HEK293 (cell line): ENCODE measurements around the gene ZNF438.

Experiments used
- CTCF ChIA-PET: fragments of 350-600 bp; formaldehyde crosslinking; extraction: SDS; loops from one replicate; lab custom pipeline; 2021; ENCODE audit warnings: antibody characterized with exemption; lab: Yijun Ruan, JAX
- POLR2A ChIA-PET: fragments of 300-600 bp; formaldehyde crosslinking; extraction: SDS; loops from one replicate; lab custom pipeline; 2020; ENCODE audit warnings: antibody characterized with exemption, inconsistent platforms; lab: Yijun Ruan, JAX
- H3K27ac ChIP-seq: fragments of 200-500 bp; sonication (Bioruptor generic); 2 replicates; pipeline ENCODE4 v1.5.1; 2014; ENCODE audit warnings: low read depth, low read length, control low read depth, inconsistent platforms; ENCODE audit errors: extremely low read depth
- H3K36me3 ChIP-seq, 2 experiments: fragments of 200-500 bp in 1 of 2; sonication (Bioruptor generic) in 1 of 2; 1 replicate in 1 of 2; 2 replicates in 1 of 2; pipeline ENCODE4 v1.5.1; 2014 to 2017; ENCODE audit warnings: inconsistent platforms in 2 of 2, low read length in 2 of 2; ENCODE audit not compliant: control insufficient read depth in 2 of 2, insufficient read depth in 1 of 2
- H3K4me1 ChIP-seq: fragments of 200-500 bp; sonication (Bioruptor generic); 2 replicates; pipeline ENCODE4 v1.5.1; 2014; ENCODE audit warnings: mild to moderate bottlenecking, low read length, inconsistent platforms; ENCODE audit not compliant: control insufficient read depth, insufficient read depth
- H3K4me3 ChIP-seq: 2 replicates; pipeline ENCODE4 v1.5.1; 2011; ENCODE audit warnings: low read depth, mild to moderate bottlenecking, control low read depth, low read length, moderate library complexity
- H3K9me3 ChIP-seq: fragments of 200-500 bp; sonication (Bioruptor generic); 2 replicates; pipeline ENCODE4 v1.5.1; 2014; ENCODE audit warnings: low read depth, low read length, inconsistent platforms; ENCODE audit not compliant: control insufficient read depth, insufficient read depth
- ATF2 ChIP-seq: fragments of 450-650 bp; formaldehyde crosslinking; IDR thresholded peaks from 2 replicates; pipeline ENCODE4 v1.5.1; 2016; ENCODE audit warnings: missing biosample characterization, missing genetic modification characterization, low read depth
- GLI2 ChIP-seq: fragments of 450-650 bp; formaldehyde crosslinking; IDR thresholded peaks from 2 replicates; pipeline ENCODE4; 2017; ENCODE audit warnings: missing biosample characterization, missing genetic modification characterization, low read depth, borderline replicate concordance
- PRDM4 ChIP-seq: fragments of 450-650 bp; formaldehyde crosslinking; IDR thresholded peaks from 2 replicates; pipeline ENCODE4 v1.5.1; 2017; ENCODE audit warnings: missing biosample characterization, missing genetic modification characterization
- SALL2 ChIP-seq: fragments of 450-650 bp; formaldehyde crosslinking; IDR thresholded peaks from 2 replicates; pipeline ENCODE4 v1.5.0; 2017; ENCODE audit warnings: missing biosample characterization, mild to moderate bottlenecking, missing genetic modification characterization, borderline replicate concordance
- YY2 ChIP-seq: fragments of 450-650 bp; formaldehyde crosslinking; IDR thresholded peaks from 2 replicates; pipeline ENCODE4 v1.5.1; 2016; ENCODE audit warnings: missing biosample characterization, missing genetic modification characterization
- ZBTB1 ChIP-seq: fragments of 450-650 bp; formaldehyde crosslinking; IDR thresholded peaks from 2 replicates; pipeline ENCODE4 v1.5.1; 2016; ENCODE audit warnings: missing biosample characterization, missing genetic modification characterization
- ZBTB11 ChIP-seq: fragments of 450-650 bp; formaldehyde crosslinking; conservative IDR thresholded peaks from 2 replicates; pipeline ENCODE4 v1.5.1; 2016; ENCODE audit warnings: low read depth, missing biosample characterization, missing genetic modification characterization
- ZBTB48 ChIP-seq: fragments of 450-650 bp; formaldehyde crosslinking; IDR thresholded peaks from 2 replicates; pipeline ENCODE4 v1.5.1; 2016; ENCODE audit warnings: missing biosample characterization, missing genetic modification characterization
- ZFHX2 ChIP-seq: fragments of 450-650 bp; formaldehyde crosslinking; conservative IDR thresholded peaks from 2 replicates; pipeline ENCODE4 v1.5.1; 2016; ENCODE audit warnings: missing biosample characterization, missing genetic modification characterization
- ZNF138 ChIP-seq: fragments of 450-650 bp; formaldehyde crosslinking; IDR thresholded peaks from 2 replicates; pipeline ENCODE4 v1.5.1; 2016; ENCODE audit warnings: missing biosample characterization, missing genetic modification characterization, borderline replicate concordance
- ZNF211 ChIP-seq: fragments of 450-650 bp; formaldehyde crosslinking; IDR thresholded peaks from 2 replicates; pipeline ENCODE4 v1.5.1; 2016; ENCODE audit warnings: low read depth, missing biosample characterization, missing genetic modification characterization
- ZNF280C ChIP-seq: fragments of 450-650 bp; formaldehyde crosslinking; IDR thresholded peaks from 2 replicates; pipeline ENCODE4 v1.5.1; 2016; ENCODE audit warnings: missing biosample characterization, missing genetic modification characterization
- ZNF292 ChIP-seq: fragments of 450-650 bp; formaldehyde crosslinking; IDR thresholded peaks from 2 replicates; pipeline ENCODE4 v1.5.1; 2016; ENCODE audit warnings: low read depth, missing biosample characterization, missing genetic modification characterization, borderline replicate concordance
- ZNF311 ChIP-seq: fragments of 450-650 bp; formaldehyde crosslinking; IDR thresholded peaks from 2 replicates; pipeline ENCODE4 v1.5.1; 2017; ENCODE audit warnings: missing biosample characterization, missing genetic modification characterization, borderline replicate concordance
- ZNF580 ChIP-seq: fragments of 450-650 bp; formaldehyde crosslinking; IDR thresholded peaks from 2 replicates; pipeline ENCODE4 v1.5.1; 2016; ENCODE audit warnings: missing biosample characterization, missing genetic modification characterization
- ZNF596 ChIP-seq: fragments of 450-650 bp; IDR thresholded peaks from 2 replicates; pipeline ENCODE4 v1.5.0; 2018; ENCODE audit warnings: missing biosample characterization, mild to moderate bottlenecking, missing genetic modification characterization, moderate library complexity
- TF ChIP-seq, protein P1 (sequence below): fragments of 450-650 bp; formaldehyde crosslinking; IDR thresholded peaks from 2 replicates; pipeline ENCODE4 v1.5.1; 2016; ENCODE audit warnings: missing biosample characterization, missing genetic modification characterization
- TF ChIP-seq, protein P2 (sequence below): fragments of 450-650 bp; formaldehyde crosslinking; IDR thresholded peaks from 2 replicates; pipeline ENCODE4 v1.5.1; 2016; ENCODE audit warnings: missing biosample characterization, missing genetic modification characterization, borderline replicate concordance

The ZNF438 gene

GRCh38 chr10:30877111-30877510 is 154.6 kb downstream of the ZNF438 start:
- ChIA-PET CTCF (no interaction called here), POLR2A (no interaction called here)
- H3K4me3 ChIP-seq, result no peak overlapping the region
- H3K9me3 ChIP-seq, result no peaks in the 10 kb centered on the region
- no peaks in the 10 kb centered on the region for H3K4me1 ChIP-seq
- TF ChIP-seq ZNF596 (tag by site-specific recombination) (no peak), ZFHX2 (tag by site-specific recombination) (no peak), ZNF280C (tag by site-specific recombination) (no peak), ATF2 (tag by site-specific recombination) (no peak), SALL2 (tag by site-specific recombination) (no peak)
- H3K36me3 ChIP-seq, result no peaks in the 10 kb centered on the region
- H3K27ac ChIP-seq, result no peak overlapping the region

DNA sequence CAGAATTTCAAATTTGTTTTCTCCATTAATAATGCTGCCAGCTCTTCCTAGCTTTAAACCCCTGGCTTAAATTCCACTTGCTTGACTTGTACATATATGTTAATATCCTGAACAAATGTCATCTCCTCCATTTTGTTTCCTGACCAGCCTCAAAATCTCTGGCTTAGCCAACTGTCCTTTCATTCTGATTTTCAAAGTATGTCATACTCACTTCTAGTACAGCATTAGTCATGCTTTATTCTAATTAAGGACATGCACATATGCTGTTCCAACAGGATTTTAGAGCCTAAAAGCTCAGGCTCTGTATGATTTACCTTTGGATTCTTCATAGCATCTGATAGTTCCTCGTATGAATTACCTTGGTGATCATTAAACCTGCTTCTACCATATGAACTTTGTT is 158.3 kb downstream of the ZNF438 start:
- POLR2A ChIA-PET, result no interaction called here
- no peaks in the 10 kb centered on the region for H3K9me3 ChIP-seq
- H3K4me1 ChIP-seq, result no peaks in the 10 kb centered on the region
- TF ChIP-seq ZBTB48, result no peak
- no peak for TF ChIP-seq ZNF211
- TF ChIP-seq, protein P1, sequence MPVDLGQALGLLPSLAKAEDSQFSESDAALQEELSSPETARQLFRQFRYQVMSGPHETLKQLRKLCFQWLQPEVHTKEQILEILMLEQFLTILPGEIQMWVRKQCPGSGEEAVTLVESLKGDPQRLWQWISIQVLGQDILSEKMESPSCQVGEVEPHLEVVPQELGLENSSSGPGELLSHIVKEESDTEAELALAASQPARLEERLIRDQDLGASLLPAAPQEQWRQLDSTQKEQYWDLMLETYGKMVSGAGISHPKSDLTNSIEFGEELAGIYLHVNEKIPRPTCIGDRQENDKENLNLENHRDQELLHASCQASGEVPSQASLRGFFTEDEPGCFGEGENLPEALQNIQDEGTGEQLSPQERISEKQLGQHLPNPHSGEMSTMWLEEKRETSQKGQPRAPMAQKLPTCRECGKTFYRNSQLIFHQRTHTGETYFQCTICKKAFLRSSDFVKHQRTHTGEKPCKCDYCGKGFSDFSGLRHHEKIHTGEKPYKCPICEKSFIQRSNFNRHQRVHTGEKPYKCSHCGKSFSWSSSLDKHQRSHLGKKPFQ (tag by site-specific recombination), result no peak
- TF ChIP-seq ZNF311 (tag by site-specific recombination), result no peak
- TF ChIP-seq YY2 (tag by site-specific recombination), result no peak
- no peak for TF ChIP-seq ZBTB1 (tag by site-specific recombination)
- TF ChIP-seq, protein P2, sequence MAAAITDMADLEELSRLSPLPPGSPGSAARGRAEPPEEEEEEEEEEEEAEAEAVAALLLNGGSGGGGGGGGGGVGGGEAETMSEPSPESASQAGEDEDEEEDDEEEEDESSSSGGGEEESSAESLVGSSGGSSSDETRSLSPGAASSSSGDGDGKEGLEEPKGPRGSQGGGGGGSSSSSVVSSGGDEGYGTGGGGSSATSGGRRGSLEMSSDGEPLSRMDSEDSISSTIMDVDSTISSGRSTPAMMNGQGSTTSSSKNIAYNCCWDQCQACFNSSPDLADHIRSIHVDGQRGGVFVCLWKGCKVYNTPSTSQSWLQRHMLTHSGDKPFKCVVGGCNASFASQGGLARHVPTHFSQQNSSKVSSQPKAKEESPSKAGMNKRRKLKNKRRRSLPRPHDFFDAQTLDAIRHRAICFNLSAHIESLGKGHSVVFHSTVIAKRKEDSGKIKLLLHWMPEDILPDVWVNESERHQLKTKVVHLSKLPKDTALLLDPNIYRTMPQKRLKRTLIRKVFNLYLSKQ (tag by site-specific recombination), result no peak
- no peak overlapping the region for H3K4me3 ChIP-seq
- H3K36me3 ChIP-seq, result no peaks in the 10 kb centered on the region
- no peak overlapping the region for H3K27ac ChIP-seq
- CTCF ChIA-PET, result interaction anchor here (0.6 kb wide), 1 partner anchor 695 kb away, joined by 3 read pairs; no protein-coding TSS in a partner anchor

- Histone ChIP-seq H3K27ac (no peak overlapping the region), H3K4me1 (no peaks in the 10 kb centered on the region), H3K4me3 (no peak overlapping the region), H3K36me3 (no peaks in the 10 kb centered on the region), H3K9me3 (no peaks in the 10 kb centered on the region)
- ChIA-PET POLR2A (no interaction called here), CTCF (interaction anchor here (0.5 to 1.3 kb wide), 3 partner anchors 11 to 278 kb away, joined by 3 read pairs; no protein-coding TSS in a partner anchor)
- TF ChIP-seq PRDM4 (tag by site-specific recombination) (no peak), ZBTB11 (tag by site-specific recombination) (no peak), ZNF138 (tag by site-specific recombination) (no peak), ZNF580 (tag by site-specific recombination) (no peak), GLI2 (tag by site-specific recombination) (no peak), ZNF292 (tag by site-specific recombination) (no peak)
Measured at GRCh38 chr10:30870896-30871295, 160.8 kb downstream of the ZNF438 start.
